Smooth muscle cell (in vitro differentiated cells): ENCODE data around the gene TCF12. TPM values are rescaled to one million over a fixed set of nuclear protein-coding genes. Genes with fewer than 3 reads are reported as not detected.
"Not testable (repeated sequence)": the region's sequence is repeated elsewhere in the genome, so short reads cannot be mapped to it uniquely, and the experiment has no call there.

Experiments used
- DNase-seq: peaks from one replicate; lab custom pipeline; 2025; ENCODE audit not compliant: unreplicated experiment; lab: John Stamatoyannopoulos, UW
- H2AFZ ChIP-seq: fragments of 200-600 bp; sonication (generic); 2 replicates; pipeline ENCODE4 v1.6.0; 2016; ENCODE audit warnings: antibody characterized with exemption, low read depth, mild to moderate bottlenecking
- H3F3A ChIP-seq: fragments of 200-600 bp; sonication (generic); 2 replicates; pipeline ENCODE4 v1.6.0; 2017; ENCODE audit warnings: antibody characterized with exemption, low read depth
- H3K27ac ChIP-seq: fragments of 200-600 bp; sonication (generic); 2 replicates; pipeline ENCODE4 v1.5.1; 2016; ENCODE audit warnings: low read depth, mild to moderate bottlenecking
- H3K27me3 ChIP-seq: fragments of 200-600 bp; sonication (generic); 2 replicates; pipeline ENCODE4 v1.6.1; 2016; ENCODE audit warnings: low read depth, mild to moderate bottlenecking
- H3K36me3 ChIP-seq: fragments of 200-600 bp; sonication (generic); 2 replicates; pipeline ENCODE4 v1.5.1; 2016; ENCODE audit warnings: low read depth
- H3K4me1 ChIP-seq: fragments of 200-600 bp; sonication (generic); 2 replicates; pipeline ENCODE4 v1.5.1; 2016; ENCODE audit warnings: low read depth
- H3K4me2 ChIP-seq: fragments of 200-600 bp; sonication (generic); 2 replicates; pipeline ENCODE4 v1.6.0; 2016; ENCODE audit warnings: mild to moderate bottlenecking
- H3K4me3 ChIP-seq: fragments of 200-600 bp; sonication (generic); 2 replicates; pipeline ENCODE4 v1.5.1; 2016; ENCODE audit warnings: mild to moderate bottlenecking
- H3K79me2 ChIP-seq: fragments of 200-600 bp; sonication (generic); 2 replicates; pipeline ENCODE4 v1.6.0; 2016; ENCODE audit warnings: low read depth, mild to moderate bottlenecking
- H3K9ac ChIP-seq: fragments of 200-600 bp; sonication (generic); 2 replicates; pipeline ENCODE4 v1.6.0; 2016; ENCODE audit warnings: low read depth
- H3K9me3 ChIP-seq: fragments of 200-600 bp; sonication (generic); replicated peaks from 2 replicates; pipeline ENCODE4 v1.5.1; 2016; ENCODE audit warnings: low read depth
- H4K20me1 ChIP-seq: fragments of 200-600 bp; sonication (generic); 2 replicates; pipeline ENCODE4 v1.6.0; 2016; ENCODE audit warnings: low read depth
- CTCF ChIP-seq: fragments of 200-600 bp; sonication (generic); IDR thresholded peaks from 2 replicates; pipeline ENCODE4 v1.5.1; 2017; ENCODE audit warnings: borderline replicate concordance, mild to moderate bottlenecking, antibody characterized with exemption; ENCODE audit not compliant: insufficient read depth, poor library complexity, severe bottlenecking
- WGBS: methylation state at CpG from one replicate; pipeline ENCODE4 v1.1.7; 2016; ENCODE audit warnings: low lambda C conversion rate; 5-methylcytosine and 5-hydroxymethylcytosine counted together
- polyA plus RNA-seq: library from polyadenylated mRNA; unstranded; fragments of >200 nt; fragmentation: Nextera tagmentation; extraction: Ambion mirVana; gene quantifications from 2 replicates; pipeline ENCODE4 v1.2.1, GENCODE V29; 2016
- total RNA-seq: library from RNA; depleted of rRNA; stranded (reverse); fragments of >200 nt; gene quantifications from 2 replicates; pipeline ENCODE4 v1.2.3, GENCODE V29; 2014

Gene TCF12
- total and polyA plus RNA-seq, 2 experiments from 2014 or later, result 54.1 to 302 TPM

GRCh38 chr15:56948764-56949101 is 30.3 kb downstream of the TCF12 start:
- no peak overlapping the region for H3K4me3 ChIP-seq
- H3K4me2 ChIP-seq, result no peak overlapping the region
- H3K36me3 ChIP-seq, result no peaks in the 10 kb centered on the region
- peaks cover 7% of the 10 kb centered on the region for H3F3A ChIP-seq
- no peak overlapping the region for H2AFZ ChIP-seq
- H3K27ac ChIP-seq, result peak overlapping the region; percentile 39
- peaks cover 100% of the 10 kb centered on the region for H3K79me2 ChIP-seq
- peaks cover 78% of the 10 kb centered on the region for H4K20me1 ChIP-seq
- 90% methylated on average over 1 of the region's 1 CpG for WGBS
- DNase-seq, result no peak
- H3K4me1 ChIP-seq, result no peaks in the 10 kb centered on the region
- H3K9ac ChIP-seq, result no peak overlapping the region
- no peaks in the 10 kb centered on the region for H3K27me3 ChIP-seq
- TF ChIP-seq CTCF, result no peak
- H3K9me3 ChIP-seq, result no peaks in the 10 kb centered on the region

- Histone ChIP-seq H3K27me3 (no peaks in the 10 kb centered on the region), H3K4me2 (no peak overlapping the region), H4K20me1 (peaks cover 58% of the 10 kb centered on the region), H3F3A (peaks cover 7% of the 10 kb centered on the region), H3K36me3 (peaks cover 3% of the 10 kb centered on the region), H3K4me3 (no peak overlapping the region), H3K9ac (no peak overlapping the region), H2AFZ (no peak overlapping the region), H3K79me2 (peaks cover 100% of the 10 kb centered on the region), H3K27ac (no peak overlapping the region), H3K9me3 (no peaks in the 10 kb centered on the region), H3K4me1 (no peaks in the 10 kb centered on the region)
- no peak for DNase-seq
- TF ChIP-seq CTCF, result no peak
- WGBS, result 98% methylated on average over 6 of the region's 6 CpGs
Observed at GRCh38 chr15:56950979-56951378, 32.5 kb downstream of the TCF12 start.

- WGBS, result 97% methylated on average over 1 of the region's 1 CpG
Observed at GRCh38 chr15:56953790-56954189, 35.3 kb downstream of the TCF12 start.

GRCh38 chr15:56955011-56955410 is 36.6 kb downstream of the TCF12 start:
- H3K9ac ChIP-seq, H2AFZ ChIP-seq, H3K9me3 ChIP-seq, H3K27ac ChIP-seq, DNase-seq, H3K27me3 ChIP-seq, H3K4me2 ChIP-seq, H3F3A ChIP-seq, H3K4me3 ChIP-seq, H3K36me3 ChIP-seq: not testable (repeated sequence)
- Histone ChIP-seq H4K20me1 (peaks cover 63% of the 10 kb centered on the region), H3K4me1 (peaks cover 23% of the 10 kb centered on the region), H3K79me2 (peaks cover 100% of the 10 kb centered on the region)
- WGBS, result 98% methylated on average over 5 of the region's 5 CpGs

More at GRCh38 chr15:56953790-56954189, 35.3 kb downstream of the TCF12 start:
- Histone ChIP-seq H3K4me3 (no peak overlapping the region), H3K9ac (no peak overlapping the region), H3K4me1 (peaks cover 18% of the 10 kb centered on the region), H3F3A (no peaks in the 10 kb centered on the region), H2AFZ (no peak overlapping the region), H3K36me3 (peaks cover 3% of the 10 kb centered on the region), H3K9me3 (no peaks in the 10 kb centered on the region), H3K27me3 (no peaks in the 10 kb centered on the region), H3K79me2 (peaks cover 100% of the 10 kb centered on the region), H3K27ac (no peak overlapping the region), H3K4me2 (no peak overlapping the region), H4K20me1 (peaks cover 63% of the 10 kb centered on the region)
- DNase-seq, result no peak
- no peak for TF ChIP-seq CTCF
